ENCODE results near the gene COLQ. TPM values are rescaled to one million over a fixed set of nuclear protein-coding genes. Genes with fewer than 3 reads are reported as not detected.

COLQ gene
- total RNA-seq, 1 donor from 2014 or later = 0.12 TPM

- no peak overlapping the region for H3K4me3 ChIP-seq (ENCODE audit: low read depth, low read length)
- no peak for DNase-seq (ENCODE audit: low read depth)
- no peak for TF ChIP-seq CTCF (conservative IDR thresholded peaks at IDR 0.05; ENCODE audit: low read depth, low read length)
Measured at GRCh38 chr3:15522016-15522415, 510 bp upstream of the COLQ start.

- no peak for DNase-seq (ENCODE audit: low read depth)
- H3K4me3 ChIP-seq (ENCODE audit: low read depth, low read length) = no peak overlapping the region
- no peak for TF ChIP-seq CTCF (conservative IDR thresholded peaks at IDR 0.05; ENCODE audit: low read depth, low read length)
Measured at GRCh38 chr3:15520804-15521572, 518 bp downstream of the COLQ start.

GRCh38 chr3:15520185-15520584 is 1.3 kb downstream of the COLQ start:
- H3K4me3 ChIP-seq (ENCODE audit: low read depth, low read length) = no peak overlapping the region
- DNase-seq (ENCODE audit: low read depth) = no peak
- no peak for TF ChIP-seq CTCF (conservative IDR thresholded peaks at IDR 0.05; ENCODE audit: low read depth, low read length)

GRCh38 chr3:15519096-15519495 is 2.4 kb downstream of the COLQ start:
- no peak for TF ChIP-seq CTCF (conservative IDR thresholded peaks at IDR 0.05; ENCODE audit: low read depth, low read length)
- DNase-seq (ENCODE audit: low read depth) = no peak
- no peak overlapping the region for H3K4me3 ChIP-seq (ENCODE audit: low read depth, low read length)

GRCh38 chr3:15514663-15515340 is 6.7 kb downstream of the COLQ start:
- no peak overlapping the region for H3K4me3 ChIP-seq (ENCODE audit: low read depth, low read length)
- TF ChIP-seq CTCF (conservative IDR thresholded peaks at IDR 0.05; ENCODE audit: low read depth, low read length) = no peak
- no peak for DNase-seq (ENCODE audit: low read depth)

GRCh38 chr3:15513810-15514662 is 7.5 kb downstream of the COLQ start:
- no peak for TF ChIP-seq CTCF (conservative IDR thresholded peaks at IDR 0.05; ENCODE audit: low read depth, low read length)

More at GRCh38 chr3:15513810-15514662, 7.5 kb downstream of the COLQ start:
- DNase-seq (ENCODE audit: low read depth) = no peak
- H3K4me3 ChIP-seq (ENCODE audit: low read depth, low read length) = no peak overlapping the region

Data from epithelial cell of proximal tubule (primary cell).